Activated naive CD4-positive, alpha-beta T cell treated with anti-CD3 and anti-CD28 coated beads for 36 hours (primary cell): Measurements from ENCODE around the gene FCN2. TPM values are rescaled to one million over a fixed set of nuclear protein-coding genes. Genes with fewer than 3 reads are reported as not detected.

Experiments used
- CTCF ChIA-PET: fragments of 350-600 bp; sonication (Branson Sonifier 250); formaldehyde crosslinking; loops from one replicate; lab custom pipeline; 2021; ENCODE audit warnings: antibody characterized with exemption; lab: Charles Lee
- DNase-seq: peaks from one replicate; pipeline ENCODE4 v3.0.0-alpha.2; 2020
- H3K27ac Mint-ChIP-seq: one replicate; pipeline ENCODE4 v1.8.0; 2021; ENCODE audit warnings: mild to moderate bottlenecking, mixed read lengths
- H3K27me3 Mint-ChIP-seq: one replicate; pipeline ENCODE4 v1.8.0; 2021; ENCODE audit warnings: low read depth, mixed read lengths
- H3K36me3 Mint-ChIP-seq: one replicate; pipeline ENCODE4 v1.8.0; 2021; ENCODE audit warnings: low read depth, mixed read lengths
- H3K4me1 Mint-ChIP-seq: one replicate; pipeline ENCODE4 v1.8.0; 2021; ENCODE audit warnings: low read depth, mixed read lengths
- H3K4me3 Mint-ChIP-seq: one replicate; pipeline ENCODE4 v1.8.0; 2021; ENCODE audit warnings: mild to moderate bottlenecking, moderate library complexity, mixed read lengths
- H3K9me3 Mint-ChIP-seq: one replicate; pipeline ENCODE4 v1.8.0; 2021; ENCODE audit warnings: mixed read lengths
- intact Hi-C: fragments of 100-400 bp; cut with micrococcal nuclease; formaldehyde crosslinking; loops from one replicate; pipeline ENCODE4 v1.15.1; 2023
- total RNA-seq, 2 experiments: library from RNA; stranded (reverse); gene quantifications; one replicate each; pipeline ENCODE4 v1.2.3, GENCODE V29; 2021

FCN2 gene
- total RNA-seq, 2 experiments from 2014 or later, result not detected

DNA sequence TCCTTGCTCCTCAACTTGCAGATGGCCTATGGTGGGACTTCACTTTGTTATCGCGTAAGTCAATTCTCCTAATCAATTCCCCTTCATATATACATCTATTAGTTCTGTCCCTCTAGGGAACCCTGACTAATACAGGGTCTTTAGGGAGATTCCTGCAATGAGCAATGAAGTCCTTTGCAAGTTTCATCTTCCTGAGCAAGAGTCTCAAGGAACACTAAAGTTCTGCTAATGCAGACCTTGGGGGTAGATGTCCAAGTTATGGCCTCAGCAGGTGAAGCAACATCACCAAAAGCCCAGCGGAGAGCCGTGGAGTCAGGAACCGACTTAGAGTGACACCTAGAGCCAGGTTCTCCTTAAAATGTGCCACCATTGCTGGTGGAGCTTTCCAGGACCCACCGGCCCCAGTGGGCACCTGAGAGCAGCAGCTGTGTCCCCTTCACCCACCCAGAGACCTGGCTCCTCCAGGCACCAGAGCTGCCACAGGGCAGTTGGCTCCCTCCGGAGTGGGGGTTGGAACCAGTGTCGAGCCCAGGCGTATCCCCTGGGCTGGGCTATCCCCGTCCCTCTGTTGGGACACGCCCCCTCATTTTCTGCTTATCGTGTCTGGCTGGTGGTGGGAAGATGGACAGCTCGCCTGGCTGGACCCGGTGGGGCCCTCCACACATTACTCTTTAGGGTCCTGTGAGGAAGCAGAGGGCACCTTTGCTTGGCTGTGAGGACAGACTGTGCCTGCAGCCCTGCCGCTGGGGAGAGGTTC is 48.0 kb downstream of the FCN2 start:
- H3K27me3 Mint-ChIP-seq, result peaks cover 11% of the 10 kb centered on the region
- no peak for DNase-seq
- H3K4me3 Mint-ChIP-seq, result no peak overlapping the region
- H3K4me1 Mint-ChIP-seq, result no peaks in the 10 kb centered on the region
- H3K27ac Mint-ChIP-seq, result no peak overlapping the region
- intact Hi-C loops, result no loop called here
- H3K9me3 Mint-ChIP-seq, result no peaks in the 10 kb centered on the region
- no peaks in the 10 kb centered on the region for H3K36me3 Mint-ChIP-seq
- CTCF ChIA-PET, result no interaction called here

- H3K4me3 Mint-ChIP-seq, result no peak overlapping the region
- H3K36me3 Mint-ChIP-seq, result no peaks in the 10 kb centered on the region
- no peak for DNase-seq
- intact Hi-C loops, result no loop called here
- no peak overlapping the region for H3K27ac Mint-ChIP-seq
- no peaks in the 10 kb centered on the region for H3K9me3 Mint-ChIP-seq
- CTCF ChIA-PET, result no interaction called here
- peaks cover 11% of the 10 kb centered on the region for H3K27me3 Mint-ChIP-seq
- no peaks in the 10 kb centered on the region for H3K4me1 Mint-ChIP-seq
Observed at GRCh38 chr9:134929193-134930158, 48.9 kb downstream of the FCN2 start.

DNA sequence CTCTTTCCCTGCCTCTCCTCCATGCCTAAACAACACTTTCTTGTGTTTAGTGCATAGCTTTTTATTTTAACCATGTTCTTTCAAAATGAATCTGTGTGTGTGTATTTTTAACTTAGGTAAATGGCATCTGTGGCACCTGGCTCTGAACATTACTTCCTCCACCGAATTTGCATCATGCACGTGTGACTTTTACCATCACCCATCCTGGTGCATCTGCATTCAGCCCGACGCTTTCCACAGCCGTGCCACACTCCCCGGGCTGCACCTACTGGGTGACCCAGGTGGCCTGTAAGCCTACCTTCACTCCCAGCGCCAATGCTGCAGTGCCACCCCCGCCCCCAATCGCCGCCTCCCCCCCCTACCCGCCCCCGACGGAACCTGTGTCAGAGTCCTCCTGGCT is 49.8 kb downstream of the FCN2 start:
- Mint-ChIP-seq H3K36me3 (no peaks in the 10 kb centered on the region), H3K4me1 (no peaks in the 10 kb centered on the region), H3K9me3 (no peaks in the 10 kb centered on the region), H3K4me3 (no peak overlapping the region), H3K27ac (no peak overlapping the region), H3K27me3 (peaks cover 11% of the 10 kb centered on the region)
- CTCF ChIA-PET, result no interaction called here
- DNase-seq, result no peak
- intact Hi-C loops, result no loop called here

GRCh38 chr9:134932171-134932570 is 51.6 kb downstream of the FCN2 start:
- CTCF ChIA-PET, result no interaction called here
- intact Hi-C loops, result no loop called here
- no peak for DNase-seq
- Mint-ChIP-seq H3K4me3 (no peak overlapping the region), H3K9me3 (no peaks in the 10 kb centered on the region), H3K27me3 (peaks cover 11% of the 10 kb centered on the region), H3K36me3 (no peaks in the 10 kb centered on the region), H3K4me1 (no peaks in the 10 kb centered on the region), H3K27ac (no peak overlapping the region)

- intact Hi-C loops, result no loop called here
- Mint-ChIP-seq H3K27me3 (peaks cover 11% of the 10 kb centered on the region), H3K9me3 (no peaks in the 10 kb centered on the region), H3K27ac (no peak overlapping the region), H3K36me3 (no peaks in the 10 kb centered on the region), H3K4me1 (no peaks in the 10 kb centered on the region), H3K4me3 (no peak overlapping the region)
- CTCF ChIA-PET, result no interaction called here
- no peak for DNase-seq
Observed at GRCh38 chr9:134932606-134933005, 52.0 kb downstream of the FCN2 start.

DNA sequence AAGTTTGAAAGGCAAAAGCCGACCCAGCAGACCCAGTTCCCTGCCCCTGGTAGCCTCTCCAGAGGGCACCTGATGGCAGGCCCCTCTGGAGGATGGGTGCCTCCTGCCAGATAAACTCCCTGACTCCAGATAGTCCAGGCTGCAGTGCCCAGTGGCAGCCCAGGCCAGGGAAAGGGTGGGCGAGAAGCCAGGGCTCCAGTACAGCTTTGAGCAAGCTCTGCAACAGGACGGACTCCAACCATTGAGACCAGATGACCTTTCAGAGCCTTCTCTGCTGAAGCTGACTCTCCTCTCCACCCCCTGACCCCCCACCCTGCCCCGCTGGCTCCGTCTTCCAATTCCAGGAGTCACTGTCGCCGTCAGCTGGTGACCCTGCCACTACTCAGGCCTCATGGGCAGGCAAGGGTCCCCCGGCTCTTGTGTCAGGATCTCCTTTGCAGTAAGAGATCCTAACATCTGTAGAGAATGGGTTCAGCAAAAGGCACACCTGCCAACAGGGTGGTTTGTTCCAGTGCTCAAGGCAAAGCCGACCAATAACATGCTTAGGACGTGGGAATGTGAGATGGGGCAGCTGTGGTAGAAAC is 52.6 kb downstream of the FCN2 start:
- no peak overlapping the region for H3K27ac Mint-ChIP-seq
- DNase-seq, result no peak
- H3K4me1 Mint-ChIP-seq, result no peaks in the 10 kb centered on the region
- no peak overlapping the region for H3K4me3 Mint-ChIP-seq
- CTCF ChIA-PET, result no interaction called here
- H3K9me3 Mint-ChIP-seq, result no peaks in the 10 kb centered on the region
- intact Hi-C loops, result no loop called here
- H3K27me3 Mint-ChIP-seq, result peaks cover 11% of the 10 kb centered on the region
- no peaks in the 10 kb centered on the region for H3K36me3 Mint-ChIP-seq

GRCh38 chr9:134935056-134935640 is 54.5 kb downstream of the FCN2 start:
- DNase-seq, result no peak
- CTCF ChIA-PET, result no interaction called here
- no peaks in the 10 kb centered on the region for H3K9me3 Mint-ChIP-seq
- no peak overlapping the region for H3K27ac Mint-ChIP-seq
- H3K4me3 Mint-ChIP-seq, result no peak overlapping the region
- intact Hi-C loops, result no loop called here
- no peaks in the 10 kb centered on the region for H3K36me3 Mint-ChIP-seq
- peaks cover 11% of the 10 kb centered on the region for H3K27me3 Mint-ChIP-seq
- no peaks in the 10 kb centered on the region for H3K4me1 Mint-ChIP-seq

GRCh38 chr9:134935701-134936345 is 55.2 kb downstream of the FCN2 start:
- CTCF ChIA-PET, result no interaction called here
- H3K27me3 Mint-ChIP-seq, result peaks cover 8% of the 10 kb centered on the region
- no peaks in the 10 kb centered on the region for H3K4me1 Mint-ChIP-seq
- no peak overlapping the region for H3K27ac Mint-ChIP-seq
- no peaks in the 10 kb centered on the region for H3K9me3 Mint-ChIP-seq
- no peak overlapping the region for H3K4me3 Mint-ChIP-seq
- H3K36me3 Mint-ChIP-seq, result no peaks in the 10 kb centered on the region
- no peak for DNase-seq
- intact Hi-C loops, result no loop called here

- Mint-ChIP-seq H3K27ac (no peak overlapping the region), H3K4me3 (no peak overlapping the region), H3K9me3 (no peaks in the 10 kb centered on the region), H3K36me3 (no peaks in the 10 kb centered on the region), H3K27me3 (peaks cover 8% of the 10 kb centered on the region), H3K4me1 (no peaks in the 10 kb centered on the region)
- no peak for DNase-seq
- intact Hi-C loops, result no loop called here
- CTCF ChIA-PET, result no interaction called here
Observed at GRCh38 chr9:134936346-134937163, 55.9 kb downstream of the FCN2 start.
